Neuronal stem cell (in vitro differentiated cells): ENCODE measurements around the gene AMDHD2.
"Not testable (repeated sequence)": the region's sequence is repeated elsewhere in the genome, so short reads cannot be mapped to it uniquely, and the experiment has no call there.

Experiments used
- DNase-seq: peaks from one replicate; pipeline ENCODE4 v3.0.0-alpha.2; 2013; ENCODE audit warnings: low spot score
- H2AFZ ChIP-seq: one replicate; pipeline ENCODE4 v1.6.1; 2013; ENCODE audit warnings: mild to moderate bottlenecking, low read length, inconsistent platforms
- H2AK5ac ChIP-seq: 2 replicates; pipeline ENCODE4 v1.6.1; 2013; ENCODE audit warnings: low read depth, mild to moderate bottlenecking, inconsistent platforms, low read length, moderate library complexity, mixed read lengths
- H2BK120ac ChIP-seq: 2 replicates; pipeline ENCODE4 v1.6.1; 2013; ENCODE audit warnings: low read depth, mild to moderate bottlenecking, inconsistent platforms, low read length, moderate library complexity, mixed read lengths
- H2BK12ac ChIP-seq: one replicate; pipeline ENCODE4 v1.6.1; 2013; ENCODE audit warnings: low read length, inconsistent platforms
- H2BK15ac ChIP-seq: 2 replicates; pipeline ENCODE4 v1.6.1; 2013; ENCODE audit warnings: mild to moderate bottlenecking, low read length, inconsistent platforms, mixed read lengths
- H2BK5ac ChIP-seq: one replicate; pipeline ENCODE4 v1.6.1; 2013; ENCODE audit warnings: inconsistent platforms, mild to moderate bottlenecking, low read length, moderate library complexity
- H3K14ac ChIP-seq: one replicate; pipeline ENCODE4 v1.6.1; 2013; ENCODE audit warnings: low read length, inconsistent platforms
- H3K18ac ChIP-seq: 2 replicates; pipeline ENCODE4 v1.6.1; 2013; ENCODE audit warnings: low read length, inconsistent platforms
- H3K23ac ChIP-seq: 2 replicates; pipeline ENCODE4 v1.6.1; 2013; ENCODE audit warnings: low read depth, mild to moderate bottlenecking, mixed read lengths, low read length, inconsistent platforms; ENCODE audit not compliant: poor library complexity
- H3K27ac ChIP-seq: replicated peaks from 3 replicates; pipeline ENCODE4 v1.5.1; 2013; ENCODE audit warnings: low read length, inconsistent platforms
- H3K27me3 ChIP-seq, 3 experiments: 2 replicates each; pipeline ENCODE4 v1.6.1; 2013; ENCODE audit warnings: low read length in 3 of 3, mild to moderate bottlenecking in 2 of 3, inconsistent platforms in 1 of 3, low read depth in 1 of 3, mixed read lengths in 1 of 3, moderate library complexity in 1 of 3; ENCODE audit not compliant: control insufficient read depth in 3 of 3, insufficient read depth in 3 of 3
- H3K36me3 ChIP-seq, 2 donors: replicated peaks in 1 of 2; 2 replicates each; pipeline ENCODE4 v1.6.1; 2013; ENCODE audit warnings: low read length in 2 of 2; ENCODE audit not compliant: control insufficient read depth in 2 of 2, insufficient read depth in 2 of 2
- H3K4ac ChIP-seq: 2 replicates; pipeline ENCODE4 v1.6.1; 2013; ENCODE audit warnings: inconsistent platforms, mild to moderate bottlenecking, low read length, moderate library complexity
- H3K4me1 ChIP-seq, 2 donors: 1 replicate in 1 of 2; 2 replicates in 1 of 2; pipeline ENCODE4 v1.6.1; 2013; ENCODE audit warnings: low read length in 2 of 2, low read depth in 1 of 2; ENCODE audit not compliant: control insufficient read depth in 2 of 2, insufficient read depth in 1 of 2
- H3K4me2 ChIP-seq: one replicate; pipeline ENCODE4 v1.6.1; 2013; ENCODE audit warnings: mild to moderate bottlenecking, low read length, inconsistent platforms; ENCODE audit not compliant: insufficient read depth, poor library complexity, severe bottlenecking
- H3K4me3 ChIP-seq, 2 donors: 2 replicates each; pipeline ENCODE4 v1.5.1; 2013; ENCODE audit warnings: low read length in 2 of 2, mild to moderate bottlenecking in 2 of 2, inconsistent platforms in 1 of 2, moderate library complexity in 1 of 2
- H3K79me1 ChIP-seq: one replicate; pipeline ENCODE4 v1.6.1; 2013; ENCODE audit warnings: low read depth, mild to moderate bottlenecking, inconsistent platforms, low read length, moderate library complexity
- H3K9ac ChIP-seq: one replicate; pipeline ENCODE4 v1.6.1; 2013; ENCODE audit warnings: mild to moderate bottlenecking, low read depth, low read length, inconsistent platforms; ENCODE audit not compliant: poor library complexity
- H3K9me3 ChIP-seq, 2 donors: replicated peaks in 1 of 2; 2 replicates each; pipeline versions ENCODE3 to v1.6.1; 2013; ENCODE audit warnings: low read length in 2 of 2, mild to moderate bottlenecking in 2 of 2, inconsistent platforms in 1 of 2, low read depth in 1 of 2, mixed read lengths in 1 of 2, moderate library complexity in 1 of 2; ENCODE audit not compliant: control insufficient read depth in 2 of 2, insufficient read depth in 1 of 2
- H4K8ac ChIP-seq: one replicate; pipeline ENCODE4 v1.6.1; 2013; ENCODE audit warnings: low read depth, mild to moderate bottlenecking, inconsistent platforms, low read length, moderate library complexity
- H4K91ac ChIP-seq: one replicate; pipeline ENCODE4 v1.6.1; 2013; ENCODE audit warnings: low read length, low read depth, mild to moderate bottlenecking, inconsistent platforms; ENCODE audit not compliant: poor library complexity
- WGBS, 2 donors: extraction: QIAGEN DNeasy Blood & Tissue Kit; methylation state at CpG; one replicate each; pipeline ENCODE4 v1.1.7; 2013; ENCODE audit warnings: missing lambda C conversion rate in 2 of 2, mixed read lengths in 1 of 2; ENCODE audit not compliant: insufficient read length in 2 of 2, insufficient replicate concordance in 1 of 2; ENCODE audit errors: extremely low coverage in 2 of 2; 5-methylcytosine and 5-hydroxymethylcytosine counted together

Gene AMDHD2

DNA sequence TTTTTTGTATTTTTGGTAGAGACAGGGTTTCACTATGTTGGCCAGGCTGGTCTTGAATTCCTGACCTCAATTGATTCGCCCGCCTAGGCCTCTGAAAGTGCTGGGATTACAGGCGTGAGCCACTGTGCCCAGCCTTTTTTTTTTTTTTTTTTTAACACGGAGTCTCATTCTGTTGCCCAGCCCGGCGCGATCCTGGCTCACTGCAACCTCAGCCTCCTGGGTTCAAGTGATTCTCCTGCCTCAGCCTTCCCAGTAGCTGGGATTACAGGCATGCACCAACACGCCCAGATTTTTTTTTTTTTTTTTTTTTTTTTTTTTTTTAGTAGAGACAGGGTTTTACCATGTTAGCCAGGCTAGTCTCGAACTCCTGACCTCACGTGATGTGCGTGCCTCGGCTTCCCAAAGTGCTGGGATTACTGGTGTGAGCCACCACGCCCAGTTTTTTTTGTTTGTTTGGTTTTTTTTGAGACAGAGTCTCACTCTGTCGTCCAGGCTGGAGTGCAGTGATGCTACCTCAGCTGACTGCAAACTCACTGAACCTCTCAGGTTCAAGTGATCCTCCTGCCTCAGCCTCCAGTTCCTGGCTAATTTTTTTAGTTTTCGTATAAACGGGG is 13.1 kb downstream of the AMDHD2 start:
- H3K36me3 ChIP-seq, result peaks cover 11 to 16% of the 10 kb centered on the region in 2 donors
- not testable (repeated sequence) for H2BK12ac ChIP-seq, H2BK120ac ChIP-seq, H3K79me1 ChIP-seq, H3K27ac ChIP-seq, H3K9me3 ChIP-seq, H2AK5ac ChIP-seq, H3K4ac ChIP-seq, H4K91ac ChIP-seq, H3K27me3 ChIP-seq, DNase-seq, H4K8ac ChIP-seq, H3K9ac ChIP-seq, H3K23ac ChIP-seq, H2BK15ac ChIP-seq, H3K18ac ChIP-seq, H3K14ac ChIP-seq, H2BK5ac ChIP-seq, H3K4me3 ChIP-seq
- no CpG with 5 or more reads among the region's 16 CpGs for WGBS, 2 donors
- peaks cover 6 to 20% of the 10 kb centered on the region in 2 donors for H3K4me1 ChIP-seq
- H3K4me2 ChIP-seq, result peak overlapping the region; percentile 96
- H2AFZ ChIP-seq, result peak overlapping the region; percentile 84

DNA sequence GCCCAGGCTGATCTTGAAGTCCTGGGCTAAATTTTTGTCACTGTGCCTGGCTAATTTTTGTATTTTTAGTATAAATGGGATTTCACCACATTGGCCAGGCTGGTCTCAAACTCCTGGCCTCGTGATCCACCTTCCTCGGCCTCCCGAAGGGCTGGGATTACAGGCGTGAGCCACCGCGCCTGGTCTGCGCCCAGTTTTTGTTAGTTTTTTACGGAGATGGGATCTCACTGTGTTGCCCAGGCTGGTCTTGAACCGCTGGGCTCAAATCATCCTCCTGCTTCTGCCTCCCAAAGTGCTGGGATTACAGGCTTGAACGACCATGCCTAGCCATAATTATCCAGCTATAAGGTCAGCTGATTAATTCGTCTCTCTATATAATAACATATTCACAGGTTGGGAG is 13.7 kb downstream of the AMDHD2 start:
- no peak overlapping the region for H2BK15ac ChIP-seq
- no peak overlapping the region for H4K8ac ChIP-seq
- peaks cover 3% of the 10 kb centered on the region for H3K79me1 ChIP-seq
- DNase-seq, result no peak
- no peak overlapping the region for H3K4ac ChIP-seq
- WGBS, 2 donors, result no CpG with 5 or more reads among the region's 11 CpGs
- no peak overlapping the region for H2AK5ac ChIP-seq
- no peak overlapping the region for H2BK12ac ChIP-seq
- peaks cover 6 to 20% of the 10 kb centered on the region in 2 donors for H3K4me1 ChIP-seq
- H3K9me3 ChIP-seq, result no peaks in the 10 kb centered on the region
- no peak overlapping the region for H3K4me3 ChIP-seq
- no peak overlapping the region for H3K18ac ChIP-seq
- H2BK120ac ChIP-seq, result no peak overlapping the region
- H2BK5ac ChIP-seq, result no peak overlapping the region
- no peak overlapping the region for H3K23ac ChIP-seq
- H3K4me2 ChIP-seq, result no peak overlapping the region
- peaks cover 0 to 2% (median 0%) of the 10 kb centered on the region in 3 experiments for H3K27me3 ChIP-seq
- H3K14ac ChIP-seq, result no peak overlapping the region
- no peak overlapping the region for H4K91ac ChIP-seq
- H3K27ac ChIP-seq, result no peak overlapping the region
- H3K36me3 ChIP-seq, result peaks cover 5 to 9% of the 10 kb centered on the region in 2 donors
- H3K9ac ChIP-seq, result no peak overlapping the region
- no peak overlapping the region for H2AFZ ChIP-seq

DNA sequence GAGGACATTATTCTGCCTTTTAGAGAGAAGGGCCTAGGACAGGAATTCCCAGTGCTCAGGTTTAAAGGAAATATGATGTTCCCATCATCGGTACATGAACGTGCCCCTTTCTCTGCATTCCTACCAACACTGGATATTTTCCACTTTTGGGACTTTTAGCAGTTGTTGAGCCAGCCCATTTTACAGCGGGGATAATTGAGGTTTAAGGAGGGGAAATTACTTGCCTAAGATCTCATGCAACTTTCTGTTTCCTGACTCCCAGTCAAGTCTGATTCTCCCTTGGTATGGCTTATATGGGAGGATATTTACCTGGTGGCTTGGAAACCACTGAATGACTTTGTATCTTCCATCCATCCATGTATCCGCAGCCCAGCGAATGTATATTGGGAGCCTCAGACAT is 14.2 kb downstream of the AMDHD2 start:
- not testable (repeated sequence) for H3K27me3 ChIP-seq, H2BK5ac ChIP-seq, H3K23ac ChIP-seq, H3K9ac ChIP-seq, H3K4me2 ChIP-seq, DNase-seq, H3K14ac ChIP-seq, H4K8ac ChIP-seq, H3K4me3 ChIP-seq, H2BK120ac ChIP-seq, H3K79me1 ChIP-seq, H3K27ac ChIP-seq, H2BK15ac ChIP-seq, H3K18ac ChIP-seq, H2BK12ac ChIP-seq, H3K4ac ChIP-seq, H2AK5ac ChIP-seq, H3K9me3 ChIP-seq, H3K36me3 ChIP-seq, H2AFZ ChIP-seq, H4K91ac ChIP-seq
- WGBS, 2 donors, result no CpG with 5 or more reads among the region's 5 CpGs
- peaks cover 6 to 20% of the 10 kb centered on the region in 2 donors for H3K4me1 ChIP-seq

GRCh38 chr16:2535625-2536013 is 15.4 kb downstream of the AMDHD2 start:
- H3K23ac ChIP-seq, result no peak overlapping the region
- H2BK120ac ChIP-seq, result no peak overlapping the region
- no peak overlapping the region for H2BK12ac ChIP-seq
- no peak overlapping the region for H3K4ac ChIP-seq
- no peak overlapping the region for H2BK5ac ChIP-seq
- H3K27me3 ChIP-seq, result peaks cover 0 to 2% (median 0%) of the 10 kb centered on the region in 3 experiments
- no peaks in the 10 kb centered on the region for H3K9me3 ChIP-seq
- H3K4me1 ChIP-seq, result peaks cover 6 to 21% of the 10 kb centered on the region in 2 donors
- H2AK5ac ChIP-seq, result no peak overlapping the region
- no peak overlapping the region for H4K91ac ChIP-seq
- H3K27ac ChIP-seq, result no peak overlapping the region
- H3K14ac ChIP-seq, result no peak overlapping the region
- H4K8ac ChIP-seq, result no peak overlapping the region
- no peak overlapping the region for H3K18ac ChIP-seq
- no CpG with 5 or more reads among the region's 9 CpGs for WGBS, 2 donors
- H3K36me3 ChIP-seq, result peaks cover 0 to 2% of the 10 kb centered on the region in 2 donors
- no peak overlapping the region for H3K4me2 ChIP-seq
- no peak overlapping the region for H3K9ac ChIP-seq
- no peaks in the 10 kb centered on the region for H3K79me1 ChIP-seq
- H2BK15ac ChIP-seq, result no peak overlapping the region
- peak overlapping the region; percentile 31 for H2AFZ ChIP-seq
- no peak for DNase-seq
- H3K4me3 ChIP-seq, result no peak overlapping the region
